ENCODE data around the gene ARHGAP32. TPM values are rescaled to one million over a fixed set of nuclear protein-coding genes. Genes with fewer than 3 reads are reported as not detected.

Gene ARHGAP32
- total and polyA plus RNA-seq, 10 donors = 0.53 to 17.0 (median 10.2) TPM

- DNase-seq = no peak
- TF ChIP-seq CTCF (IDR thresholded peaks at IDR 0.05 in 8 of 11, conservative IDR thresholded peaks at IDR 0.05 in 3 of 11) (no peak), POLR2A (IDR thresholded peaks at IDR 0.05) (no peak), POLR2AphosphoS5 (IDR thresholded peaks at IDR 0.05) (no peak)
- Histone ChIP-seq H3K27ac (no peak overlapping the region), H3K27me3 (replicated peaks in 1 of 7) (no peaks in the 10 kb centered on the region), H3K4me1 (peaks cover 0 to 9% (median 0%) of the 10 kb centered on the region in 6 donors), H3K4me3 (no peak overlapping the region), H3K9me3 (no peaks in the 10 kb centered on the region), H3K36me3 (no peaks in the 10 kb centered on the region)
- 89 to 96% (median 94%) methylated on average over 2 of the region's 2 CpGs for WGBS, 5 donors
- intact Hi-C loops (cut with DNase I; ENCODE audit: low total_unique reads) = no loop called here
Observed at GRCh38 chr11:129018991-129019390, 173.1 kb downstream of the ARHGAP32 start.

GRCh38 chr11:129018126-129018525 lies 174.0 kb downstream of the ARHGAP32 start:
- no peaks in the 10 kb centered on the region for H3K9me3 ChIP-seq
- TF ChIP-seq POLR2A (IDR thresholded peaks at IDR 0.05) (no peak), POLR2AphosphoS5 (IDR thresholded peaks at IDR 0.05) (no peak), CTCF (IDR thresholded peaks at IDR 0.05 in 8 of 11, conservative IDR thresholded peaks at IDR 0.05 in 3 of 11) (no peak)
- WGBS, 5 donors = 81 to 92% (median 90%) methylated on average over 2 of the region's 2 CpGs

GRCh38 chr11:129013737-129014475 lies 178.2 kb downstream of the ARHGAP32 start:
- DNase-seq = no peak
- no peaks in the 10 kb centered on the region for H3K4me1 ChIP-seq
- H3K9me3 ChIP-seq = no peaks in the 10 kb centered on the region
- H3K27ac ChIP-seq = no peak overlapping the region
- 79 to 89% (median 83%) methylated on average over 5 of the region's 5 CpGs for WGBS, 5 donors
- H3K27me3 ChIP-seq (replicated peaks in 1 of 7) = no peaks in the 10 kb centered on the region
- H3K4me3 ChIP-seq = no peak overlapping the region
- H3K36me3 ChIP-seq = no peaks in the 10 kb centered on the region
- intact Hi-C loops (cut with DNase I; ENCODE audit: low total_unique reads) = no loop called here
- no peak for TF ChIP-seq POLR2A (IDR thresholded peaks at IDR 0.05)
- no peak for TF ChIP-seq POLR2AphosphoS5 (IDR thresholded peaks at IDR 0.05)
- TF ChIP-seq CTCF (IDR thresholded peaks at IDR 0.05 in 8 of 11, conservative IDR thresholded peaks at IDR 0.05 in 3 of 11) = no peak

More at GRCh38 chr11:129018126-129018525, 174.0 kb downstream of the ARHGAP32 start:
- no peak overlapping the region for H3K4me3 ChIP-seq
- H3K4me1 ChIP-seq = peaks cover 0 to 9% (median 0%) of the 10 kb centered on the region in 6 donors
- H3K27ac ChIP-seq = no peak overlapping the region
- H3K36me3 ChIP-seq = no peaks in the 10 kb centered on the region
- no peaks in the 10 kb centered on the region for H3K27me3 ChIP-seq (replicated peaks in 1 of 7)
- intact Hi-C loops (cut with DNase I; ENCODE audit: low total_unique reads) = no loop called here
- no peak for DNase-seq

GRCh38 chr11:129012880-129013279 lies 179.2 kb downstream of the ARHGAP32 start:
- Histone ChIP-seq H3K36me3 (no peaks in the 10 kb centered on the region), H3K9me3 (no peaks in the 10 kb centered on the region), H3K4me3 (no peak overlapping the region), H3K27me3 (replicated peaks in 1 of 7) (no peaks in the 10 kb centered on the region), H3K27ac (no peak overlapping the region), H3K4me1 (no peaks in the 10 kb centered on the region)
- intact Hi-C loops (cut with DNase I; ENCODE audit: low total_unique reads) = no loop called here
- TF ChIP-seq POLR2A (IDR thresholded peaks at IDR 0.05) (no peak), POLR2AphosphoS5 (IDR thresholded peaks at IDR 0.05) (no peak), CTCF (IDR thresholded peaks at IDR 0.05 in 8 of 11, conservative IDR thresholded peaks at IDR 0.05 in 3 of 11) (no peak)
- WGBS, 5 donors = 76 to 88% (median 82%) methylated on average over 4 of the region's 4 CpGs
- no peak for DNase-seq

Measured in spleen (tissue), 11 donors.